Keratinocyte (primary cell): ENCODE results near the gene PRMT2.

Experiments
- CTCF ChIP-seq, 3 experiments: IDR thresholded peaks in 1 of 3; conservative IDR thresholded peaks in 1 of 3; optimal IDR thresholded peaks in 1 of 3; 2 replicates in 2 of 3; 3 replicates in 1 of 3; pipeline versions ENCODE3 to v1.5.1; 2011; ENCODE audit warnings: low read length in 3 of 3, mild to moderate bottlenecking in 3 of 3, moderate library complexity in 2 of 3, control low read depth in 1 of 3, inconsistent platforms in 1 of 3; ENCODE audit not compliant: insufficient read depth in 2 of 3; ENCODE audit errors: extremely low read depth in 1 of 3
- EZH2 ChIP-seq: IDR thresholded peaks from one replicate; pipeline ENCODE4 v1.6.1; 2012; ENCODE audit warnings: inconsistent platforms, mild to moderate bottlenecking, low read length, moderate library complexity

GRCh38 chr21:46661642-46662366, 26.3 kb downstream of the PRMT2 start:
- no peak for TF ChIP-seq CTCF (optimal IDR thresholded peaks at IDR 0.05 in 1 of 3, IDR thresholded peaks at IDR 0.05 in 1 of 3, conservative IDR thresholded peaks at IDR 0.05 in 1 of 3; ENCODE audit: extremely low read depth in 1 of 3, insufficient read depth in 2 of 3, low read length in 3 of 3)
- TF ChIP-seq EZH2 = no peak
